NCI-H2196 (cell line): ENCODE measurements around the gene TMED9.
"Not testable (repeated sequence)": the region's sequence is repeated elsewhere in the genome, so short reads cannot be mapped to it uniquely, and the experiment has no call there.

Experiments
- DNase-seq: peaks from one replicate; lab custom pipeline; 2025; ENCODE audit not compliant: unreplicated experiment; lab: John Stamatoyannopoulos, UW

TMED9 gene

DNA sequence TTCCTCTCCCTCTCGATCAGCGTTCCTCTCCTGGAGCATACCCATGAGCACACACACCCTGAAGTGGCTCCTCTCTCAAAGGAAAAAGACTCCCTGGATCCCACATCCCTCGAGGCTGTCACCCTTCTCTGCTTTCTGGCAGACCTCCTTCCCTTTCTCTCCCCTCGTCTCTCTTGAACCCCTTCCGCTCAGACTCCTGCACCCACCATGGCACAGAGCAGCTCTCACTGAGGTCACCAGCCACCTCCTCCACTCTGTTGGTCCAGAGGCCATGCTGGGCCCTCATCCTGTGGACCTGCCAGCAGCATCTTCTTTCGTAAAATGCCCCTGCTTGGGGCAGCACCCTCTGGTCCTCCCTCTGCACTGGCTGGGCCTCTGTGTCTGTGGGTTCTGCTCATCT, 13.7 kb downstream of the TMED9 start:
- DNase-seq = no peak

- DNase-seq = no peak
These were observed 14.4 kb downstream of the TMED9 start for GRCh38 chr5:177606071-177607051.

GRCh38 chr5:177607115-177607451, 15.1 kb downstream of the TMED9 start:
- no peak for DNase-seq

DNA sequence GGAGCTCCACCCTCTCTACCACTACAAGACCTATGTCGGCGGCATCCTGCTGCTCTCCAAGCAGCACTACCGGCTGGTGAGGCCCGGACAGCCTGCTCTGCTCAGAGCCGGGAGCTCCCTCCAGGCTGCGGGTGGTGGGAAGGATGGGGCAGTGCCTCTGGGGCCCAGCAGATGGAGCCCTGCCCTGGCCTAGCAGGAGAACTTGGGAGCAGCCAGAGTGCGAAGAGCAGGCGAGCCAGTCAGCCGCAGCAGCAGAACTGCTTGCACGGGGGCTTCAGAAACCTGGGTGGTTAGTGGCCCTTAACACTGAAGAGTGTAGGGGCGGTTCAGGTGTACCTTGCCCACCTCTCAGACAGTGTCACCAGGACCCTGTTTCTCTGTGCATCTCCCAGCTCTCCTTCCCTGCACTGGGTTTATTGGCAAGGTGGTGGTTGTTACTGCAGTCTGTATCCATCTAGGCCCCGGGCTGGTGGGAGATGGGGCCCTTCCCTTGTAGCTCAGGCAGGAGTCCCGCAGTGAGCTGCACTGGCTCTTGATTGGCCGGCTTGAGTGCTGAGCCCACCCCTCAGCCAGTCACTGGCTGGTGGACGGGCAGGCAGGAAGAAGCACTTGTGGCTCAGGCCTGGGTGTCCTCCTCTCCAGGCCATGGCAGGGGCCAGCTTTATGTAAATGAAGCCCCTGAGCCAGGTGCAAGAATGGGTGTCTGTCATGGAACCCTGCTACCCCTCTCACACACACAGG, 15.6 kb downstream of the TMED9 start:
- peak; percentile 86 for DNase-seq

GRCh38 chr5:177608243-177609075, 16.5 kb downstream of the TMED9 start:
- no peak for DNase-seq

DNA sequence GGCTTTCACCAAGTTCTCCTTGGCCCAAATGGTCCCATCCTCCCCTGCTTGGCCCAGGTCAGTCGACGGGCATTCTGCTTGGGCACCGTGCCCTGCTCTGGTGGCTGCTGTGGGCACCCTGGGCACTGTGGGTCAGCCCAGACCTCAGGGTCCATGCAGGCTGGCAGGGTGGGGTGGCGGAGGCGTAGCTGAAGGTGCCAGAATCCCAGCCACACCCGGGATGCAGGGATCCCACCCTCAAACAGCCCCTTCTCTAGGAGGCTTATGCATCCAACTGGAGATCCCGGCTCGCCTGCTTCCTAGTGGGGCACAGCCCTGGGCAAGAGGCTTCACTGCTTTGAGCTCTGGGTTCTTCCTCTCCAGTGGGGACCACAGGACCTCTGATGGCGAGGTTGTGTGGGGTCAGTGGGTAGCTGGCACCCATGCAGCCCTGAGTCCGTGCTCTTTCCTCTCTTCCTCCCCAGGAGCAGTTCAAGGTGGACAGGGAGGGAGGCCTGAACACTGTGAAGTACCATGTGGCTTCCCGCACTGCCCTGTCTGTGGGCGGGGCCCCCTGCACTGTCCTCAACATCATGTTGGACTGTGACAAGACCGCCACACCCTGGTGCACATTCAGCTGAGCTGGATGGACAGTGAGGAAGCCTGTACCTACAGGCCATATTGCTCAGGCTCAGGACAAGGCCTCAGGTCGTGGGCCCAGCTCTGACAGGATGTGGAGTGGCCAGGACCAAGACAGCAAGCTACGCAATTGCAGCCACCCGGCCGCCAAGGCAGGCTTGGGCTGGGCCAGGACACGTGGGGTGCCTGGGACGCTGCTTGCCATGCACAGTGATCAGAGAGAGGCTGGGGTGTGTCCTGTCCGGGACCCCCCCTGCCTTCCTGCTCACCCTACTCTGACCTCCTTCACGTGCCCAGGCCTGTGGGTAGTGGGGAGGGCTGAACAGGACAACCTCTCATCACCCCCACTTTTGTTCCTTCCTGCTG, 17.4 kb downstream of the TMED9 start:
- DNase-seq = no peak

- no peak for DNase-seq
These were observed 18.2 kb downstream of the TMED9 start for GRCh38 chr5:177610131-177610769.

GRCh38 chr5:177610770-177611445, 18.9 kb downstream of the TMED9 start:
- DNase-seq = no peak

DNA sequence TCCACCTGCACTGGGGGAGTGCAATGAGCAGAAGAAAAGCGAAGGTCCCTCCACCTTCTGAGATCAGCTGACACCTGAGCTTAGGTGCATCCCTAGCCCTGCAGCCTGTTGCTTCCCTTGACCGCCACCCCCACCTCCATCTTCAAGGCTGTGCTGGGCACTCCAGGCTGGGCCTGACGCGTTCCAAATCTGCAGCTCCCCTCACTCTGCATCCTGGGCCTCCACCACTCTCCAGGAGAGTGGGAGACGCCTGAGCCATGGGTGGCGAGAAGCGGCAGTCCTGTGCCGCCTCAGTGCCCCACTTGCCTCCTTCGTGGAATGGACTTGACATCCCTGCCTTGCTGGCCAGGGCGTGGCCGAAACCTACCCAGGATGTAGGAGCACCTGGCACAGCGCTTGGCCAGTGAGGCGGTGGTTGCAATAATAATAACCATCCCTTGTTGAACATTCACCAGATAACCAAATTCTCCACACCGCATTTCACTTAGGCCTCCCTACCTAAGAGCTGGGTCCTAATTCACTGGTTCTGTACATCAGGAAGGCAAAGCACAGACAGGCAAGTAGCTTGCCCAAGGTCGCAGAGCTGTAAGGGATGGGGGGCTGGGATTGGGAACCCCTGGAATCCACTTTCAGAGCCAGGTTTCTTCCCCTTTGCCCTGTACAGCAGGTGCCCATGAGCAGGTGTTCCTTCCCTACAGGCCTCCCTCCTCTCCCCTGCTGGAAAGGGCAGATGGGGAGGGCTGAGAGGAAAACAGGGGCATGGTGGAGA, 19.6 kb downstream of the TMED9 start:
- no peak for DNase-seq

GRCh38 chr5:177612215-177612673, 20.2 kb downstream of the TMED9 start:
- DNase-seq = no peak

DNA sequence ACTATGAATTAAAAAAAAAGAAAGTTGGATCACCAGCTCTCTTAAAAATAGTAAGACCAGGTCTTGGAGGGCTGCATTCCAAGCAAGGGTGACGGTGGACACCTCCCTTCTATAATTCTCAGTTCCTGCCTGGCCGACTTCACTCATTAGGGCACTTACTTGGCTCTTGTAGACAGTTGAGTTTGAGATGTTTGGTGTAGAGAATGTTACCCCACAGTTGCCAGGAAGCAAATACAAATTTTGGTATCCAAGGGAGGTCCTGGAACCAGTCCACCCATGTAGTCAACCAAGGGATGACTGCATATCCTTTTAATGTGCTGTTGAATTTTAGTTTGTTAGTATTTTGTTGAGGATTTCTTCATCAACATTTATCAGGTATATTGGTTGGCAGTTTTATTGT, 28.6 kb downstream of the TMED9 start:
- DNase-seq = no peak

DNA sequence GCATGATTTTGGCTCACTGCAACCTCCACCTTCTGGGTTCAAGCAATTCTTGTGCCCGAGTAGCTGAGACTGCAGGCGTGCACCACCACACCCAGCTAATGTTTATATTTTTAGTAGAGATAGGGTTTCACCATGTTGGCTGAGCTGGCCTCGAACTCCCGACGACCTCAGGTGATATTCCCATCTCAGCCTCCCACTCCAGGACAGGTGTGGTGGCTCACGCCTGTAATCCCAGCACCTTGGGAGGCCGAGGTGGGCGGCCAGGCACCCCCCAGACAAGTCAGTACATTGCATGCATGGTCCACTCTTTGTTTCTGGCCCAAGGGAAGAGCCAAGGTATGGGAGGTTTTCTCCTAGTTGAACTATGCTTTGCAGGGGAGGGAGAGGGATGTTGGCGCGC, 32.2 kb downstream of the TMED9 start:
- DNase-seq = not testable (repeated sequence)

DNA sequence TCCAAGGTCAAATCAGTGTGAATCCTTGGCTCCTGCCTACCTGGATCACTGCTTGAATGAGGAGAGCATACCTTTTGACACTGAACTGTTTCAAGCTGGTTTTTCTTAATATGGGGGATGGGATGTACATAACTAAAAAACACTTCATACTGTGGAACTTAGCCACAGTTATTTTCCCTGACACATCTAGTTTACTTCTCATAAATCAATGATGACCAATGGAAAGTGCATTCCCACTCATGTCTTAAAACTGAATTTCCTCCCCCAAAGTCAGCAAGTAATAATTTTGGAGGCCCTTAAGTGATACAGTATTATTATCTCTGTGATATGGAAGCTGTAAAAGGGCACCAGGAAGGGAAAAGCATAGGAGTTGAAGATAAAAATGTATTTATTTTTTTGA, 38.2 kb downstream of the TMED9 start:
- DNase-seq = not testable (repeated sequence)

- not testable (repeated sequence) for DNase-seq
These were observed 42.9 kb downstream of the TMED9 start for GRCh38 chr5:177634912-177635311.

DNA sequence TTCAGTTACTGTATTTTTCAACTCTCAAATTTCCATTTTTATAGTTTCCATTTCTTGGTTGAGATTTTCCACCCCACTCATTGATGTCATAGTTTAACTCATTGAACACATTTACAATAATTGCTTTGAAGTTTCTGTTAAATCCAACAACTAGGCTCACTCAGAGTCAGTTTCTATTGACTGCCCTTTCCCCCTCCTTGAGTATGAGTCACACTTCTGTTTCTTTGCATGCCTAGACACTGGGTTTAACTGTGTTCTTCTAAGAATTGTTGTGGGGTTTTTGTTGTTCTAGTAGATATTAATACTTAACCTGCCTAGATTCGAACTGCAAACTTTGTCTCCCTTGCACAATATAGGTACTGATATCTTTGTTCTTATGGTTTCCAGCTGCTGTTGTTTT, 53.5 kb downstream of the TMED9 start:
- DNase-seq = not testable (repeated sequence)
